Middle frontal gyrus (tissue), 1 donor: ENCODE results near the gene MYLK.
"Not testable (repeated sequence)": the region's sequence is repeated elsewhere in the genome, so short reads cannot be mapped to it uniquely, and the experiment has no call there.

Experiments
- DNase-seq: peaks from one replicate; pipeline ENCODE4 v3.0.0-alpha.2; 2015; ENCODE audit warnings: low spot score; ENCODE audit errors: extremely low spot score

Gene MYLK

DNA sequence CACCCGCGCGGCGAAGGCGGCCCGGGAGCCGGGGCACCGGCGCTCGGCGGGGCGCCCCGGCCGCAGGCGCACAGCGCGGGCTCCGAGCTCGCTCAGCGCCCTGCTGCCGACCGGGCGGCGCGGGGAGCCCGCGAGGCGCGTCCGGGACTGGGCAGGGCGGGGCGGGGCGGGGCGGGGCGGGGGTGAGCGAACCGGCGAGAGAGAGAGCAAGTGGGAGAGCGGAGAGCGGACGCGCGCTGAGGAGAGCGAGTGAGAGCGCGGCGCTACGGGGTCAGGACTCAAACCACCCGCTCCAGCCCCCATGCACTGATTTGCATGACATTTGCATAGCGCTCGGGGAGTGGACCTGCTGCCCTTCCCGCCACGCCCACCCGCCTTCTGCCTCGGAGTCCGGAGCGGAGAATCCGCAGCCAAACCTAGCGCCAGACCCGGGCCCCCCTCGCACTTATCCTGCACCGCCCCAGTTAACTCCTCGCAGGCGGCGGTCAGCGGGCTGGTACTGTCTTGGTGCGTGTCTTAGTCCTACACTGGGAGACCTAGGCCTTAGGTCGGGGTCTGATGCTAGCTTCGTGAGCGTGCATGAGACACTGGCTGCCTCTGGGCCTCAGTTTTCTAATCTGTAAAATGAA, at the start of gene MYLK:
Gene MYLK (minus strand): TSS at position 130 of the 629 bp plus-strand sequence. CDS start 90,491 bp downstream, outside the sequence.
- no peak for DNase-seq

DNA sequence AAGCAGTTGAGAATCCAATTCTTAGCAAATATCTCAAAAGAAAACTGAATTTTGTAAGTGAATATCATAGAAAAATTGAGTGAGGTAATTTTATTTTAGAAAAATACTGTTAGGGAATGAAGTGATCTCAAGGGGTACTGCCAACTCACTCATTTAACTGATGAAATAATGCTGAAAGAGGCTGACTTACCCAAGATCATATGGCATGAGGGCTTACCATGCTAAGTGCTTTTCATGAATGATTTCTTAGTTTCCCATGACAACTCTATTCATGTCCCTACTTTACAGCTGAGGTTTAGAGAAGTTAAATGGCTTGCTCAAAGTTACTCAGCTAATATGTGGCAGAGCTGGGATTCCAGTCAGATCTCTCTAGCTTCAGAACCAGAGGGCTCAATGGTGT, 46.3 kb upstream of the MYLK start:
- DNase-seq, result no peak

DNA sequence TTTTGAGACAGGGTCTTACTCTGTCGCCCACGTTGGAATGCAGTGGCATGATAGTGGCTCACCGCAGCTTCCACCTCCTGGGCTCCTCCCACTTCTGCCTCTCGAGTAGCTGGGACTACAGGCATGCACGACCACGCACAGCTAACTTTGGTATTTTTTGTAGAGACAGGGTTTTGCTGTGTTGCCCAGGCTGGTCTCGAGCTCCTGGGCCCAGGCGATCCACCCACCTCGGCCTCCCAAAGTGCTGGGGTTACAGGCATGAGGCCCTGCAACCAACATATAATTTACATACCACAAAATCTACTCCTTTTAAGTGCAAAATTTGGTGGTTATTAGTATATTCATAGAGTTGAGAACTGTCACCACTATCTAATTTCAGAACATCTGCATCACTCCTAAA, 45.2 kb upstream of the MYLK start:
- DNase-seq, result no peak

- no peak for DNase-seq
These were observed 42.3 kb upstream of the MYLK start for GRCh38 chr3:123926396-123926795.

- DNase-seq, result no peak
These were observed 36.7 kb upstream of the MYLK start for GRCh38 chr3:123920868-123921267.

GRCh38 chr3:123920383-123920782, 36.3 kb upstream of the MYLK start:
- DNase-seq, result no peak

- no peak for DNase-seq
These were observed 35.2 kb upstream of the MYLK start for GRCh38 chr3:123919353-123919752.

- DNase-seq, result no peak
These were observed 30.7 kb upstream of the MYLK start for GRCh38 chr3:123914829-123915228.

- no peak for DNase-seq
These were observed 25.7 kb upstream of the MYLK start for GRCh38 chr3:123909785-123910184.

DNA sequence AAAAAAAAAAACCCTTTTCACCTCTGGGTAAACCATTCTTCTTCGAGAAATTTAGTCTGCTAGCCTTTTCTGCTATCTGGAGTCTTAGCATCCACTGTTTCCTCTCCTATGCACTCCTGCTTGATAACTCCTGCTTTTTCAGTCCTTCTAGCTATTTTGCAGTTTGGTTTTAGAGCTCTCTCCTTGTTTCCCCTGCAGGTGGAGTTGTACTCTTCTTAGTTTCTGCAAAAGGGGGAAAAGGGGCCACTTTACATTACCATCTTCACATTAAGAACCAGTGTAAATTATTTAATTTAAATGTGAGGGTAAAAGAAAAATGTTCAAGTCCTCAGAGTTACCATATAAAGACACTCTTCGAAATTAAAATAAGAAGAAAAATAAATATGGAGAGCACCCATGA, 23.6 kb upstream of the MYLK start:
- no peak for DNase-seq

GRCh38 chr3:123899300-123899865, 15.3 kb upstream of the MYLK start:
- DNase-seq, result no peak

GRCh38 chr3:123893012-123893411, 8.9 kb upstream of the MYLK start:
- no peak for DNase-seq

GRCh38 chr3:123892195-123892594, 8.1 kb upstream of the MYLK start:
- DNase-seq, result no peak

DNA sequence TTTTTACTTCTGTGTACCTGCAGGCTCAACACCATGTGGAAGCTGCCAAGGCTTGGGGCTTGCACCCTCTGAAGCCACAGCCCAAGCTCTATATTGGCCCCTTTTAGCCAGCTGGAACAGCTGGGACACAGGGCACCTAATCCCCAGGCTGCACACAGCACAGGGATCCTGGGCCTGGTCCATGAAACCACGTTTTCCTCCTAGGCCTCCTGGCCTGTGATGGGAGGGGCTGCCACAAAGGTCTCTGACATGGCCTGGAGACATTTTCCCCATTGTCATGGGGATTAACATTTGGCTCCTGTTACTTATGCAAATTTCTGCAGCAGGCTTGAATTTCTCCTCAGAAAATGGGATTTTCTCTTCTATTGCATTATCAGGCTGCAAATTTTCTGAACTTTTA, 6.9 kb upstream of the MYLK start:
- not testable (repeated sequence) for DNase-seq

DNA sequence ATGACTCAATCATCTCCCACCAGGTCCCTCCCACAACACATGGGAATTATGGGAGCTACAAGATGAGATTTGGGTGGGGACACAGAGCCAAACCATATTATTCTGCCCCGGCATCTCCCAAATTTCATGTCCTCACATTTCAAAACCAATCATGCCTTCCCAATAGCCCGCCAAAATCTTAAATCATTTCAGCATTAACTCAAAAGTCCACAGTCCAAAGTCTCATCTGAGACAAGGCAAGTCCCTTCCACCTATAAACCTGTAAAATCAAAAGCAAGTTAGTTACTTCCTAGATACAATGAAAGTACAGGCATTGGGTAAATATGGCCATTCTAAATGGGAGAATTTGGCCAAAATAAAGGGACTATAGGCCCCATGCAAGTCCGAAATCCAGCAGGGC, 6.0 kb upstream of the MYLK start:
- not testable (repeated sequence) for DNase-seq

- DNase-seq, result no peak
These were observed 861 bp upstream of the MYLK start for GRCh38 chr3:123884993-123885392.

DNA sequence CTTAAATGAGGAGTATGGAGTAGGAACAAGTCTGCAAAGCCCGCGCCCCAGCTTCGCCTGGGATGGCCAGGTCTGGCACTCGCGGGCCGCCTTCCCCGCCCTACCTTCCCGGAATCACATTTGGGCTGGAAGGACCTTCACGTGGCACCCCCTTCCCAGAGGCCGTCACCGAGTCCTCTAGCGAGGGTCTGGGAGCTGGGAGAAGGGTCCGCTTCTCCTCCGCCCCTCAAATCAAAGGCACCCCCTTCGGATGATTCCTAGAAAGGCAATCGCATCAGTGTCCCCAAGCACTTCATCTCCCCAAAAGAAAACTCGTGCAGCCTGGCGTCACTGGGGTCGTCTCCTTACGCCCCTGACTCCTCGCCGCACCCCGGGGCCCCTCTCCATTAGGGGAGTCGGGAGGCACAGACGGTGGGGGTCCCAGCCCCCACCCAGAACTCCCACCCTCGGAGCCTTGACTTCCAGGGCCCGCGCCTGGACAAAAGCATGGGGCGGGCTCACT, 380 bp downstream of the MYLK start:
- no peak for DNase-seq

- DNase-seq, result no peak
These were observed 1.0 kb downstream of the MYLK start for GRCh38 chr3:123883111-123883510.

- DNase-seq, result no peak
These were observed 2.4 kb downstream of the MYLK start for GRCh38 chr3:123881771-123882170.

- no peak for DNase-seq
These were observed 3.1 kb downstream of the MYLK start for GRCh38 chr3:123880998-123881561.

DNA sequence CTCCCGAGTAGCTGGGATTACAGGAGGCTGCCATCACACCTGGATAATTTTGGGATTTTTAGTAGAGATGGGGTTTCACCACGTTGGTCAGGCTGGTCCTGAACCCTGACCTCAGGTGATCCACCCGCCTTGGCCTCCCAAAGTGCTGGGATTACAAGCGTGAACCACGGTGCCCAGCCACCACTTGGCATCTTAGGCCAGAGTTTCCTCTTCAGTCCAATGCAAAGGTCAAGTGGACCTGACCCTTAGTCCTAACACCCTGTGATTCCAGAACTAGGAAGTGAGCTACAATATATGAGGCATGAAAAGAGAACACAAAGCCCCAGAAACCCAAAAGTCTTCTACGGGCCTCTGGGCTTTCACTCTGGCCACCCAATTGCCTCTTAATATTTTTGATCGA, 5.3 kb downstream of the MYLK start:
- DNase-seq, result no peak

DNA sequence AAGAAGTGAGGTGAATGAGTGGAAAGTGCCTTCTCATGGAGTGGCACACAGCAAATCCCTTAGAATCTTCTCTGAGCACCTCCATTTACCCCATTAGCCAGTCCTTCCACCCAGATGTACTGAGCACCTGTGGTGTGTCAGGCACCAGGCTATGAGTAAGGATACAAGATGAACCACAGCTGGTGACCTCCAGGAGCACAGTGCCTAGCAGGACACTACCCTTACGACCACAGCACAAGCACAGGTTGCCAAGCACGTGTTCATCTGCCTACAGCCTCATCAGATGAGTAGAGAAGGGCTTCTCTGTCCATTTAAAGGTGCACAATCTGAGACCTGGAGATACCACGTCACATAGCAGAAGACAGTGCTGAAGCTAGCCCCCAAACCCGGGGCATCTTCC, 6.2 kb downstream of the MYLK start:
- DNase-seq, result no peak

GRCh38 chr3:123877466-123877865, 6.7 kb downstream of the MYLK start:
- no peak for DNase-seq
